ENCODE results near the gene CPNE4. TPM values are rescaled to one million over a fixed set of nuclear protein-coding genes. Genes with fewer than 3 reads are reported as not detected.
"Not testable (repeated sequence)": the region's sequence is repeated elsewhere in the genome, so short reads cannot be mapped to it uniquely, and the experiment has no call there.

Gene CPNE4
- total RNA-seq, 1 donor from 2014 or later, result 0.10 TPM

GRCh38 chr3:131543714-131544113 is 491.1 kb downstream of the CPNE4 start:
- intact Hi-C loops (cut with micrococcal nuclease), result no loop called here

- intact Hi-C loops (cut with micrococcal nuclease), result no loop called here
Measured at GRCh38 chr3:131541288-131541687, 493.5 kb downstream of the CPNE4 start.

GRCh38 chr3:131540821-131541220 is 494.0 kb downstream of the CPNE4 start:
- intact Hi-C loops (cut with micrococcal nuclease), result no loop called here

GRCh38 chr3:131540143-131540542 is 494.7 kb downstream of the CPNE4 start:
- intact Hi-C loops (cut with micrococcal nuclease), result no loop called here

- intact Hi-C loops (cut with micrococcal nuclease), result no loop called here
Measured at GRCh38 chr3:131538968-131539367, 495.8 kb downstream of the CPNE4 start.

GRCh38 chr3:131537531-131537930 is 497.3 kb downstream of the CPNE4 start:
- intact Hi-C loops (cut with micrococcal nuclease), result no loop called here

GRCh38 chr3:131535596-131535995 is 499.2 kb downstream of the CPNE4 start:
- intact Hi-C loops (cut with micrococcal nuclease), result no loop called here

- intact Hi-C loops (cut with micrococcal nuclease), result no loop called here
Measured at GRCh38 chr3:131535131-131535530, 499.7 kb downstream of the CPNE4 start.

- intact Hi-C loops (cut with micrococcal nuclease), result no loop called here
Measured at GRCh38 chr3:131532645-131533044, 502.2 kb downstream of the CPNE4 start.

- intact Hi-C loops (cut with micrococcal nuclease), result no loop called here
Measured at GRCh38 chr3:131530843-131531242, 504.0 kb downstream of the CPNE4 start.

GRCh38 chr3:131530388-131530787 is 504.4 kb downstream of the CPNE4 start:
- intact Hi-C loops (cut with micrococcal nuclease), result no loop called here

- intact Hi-C loops (cut with micrococcal nuclease), result no loop called here
Measured at GRCh38 chr3:131526801-131527347, 507.9 kb downstream of the CPNE4 start.

GRCh38 chr3:131518680-131519079 is 516.1 kb downstream of the CPNE4 start:
- intact Hi-C loops (cut with micrococcal nuclease), result no loop called here

GRCh38 chr3:131505421-131505820 is 529.4 kb downstream of the CPNE4 start:
- intact Hi-C loops (cut with micrococcal nuclease), result loop anchor here (10.0 kb wide), 1 partner anchor 331 kb away; no protein-coding TSS in a partner anchor

- intact Hi-C loops (cut with micrococcal nuclease), result loop anchor here (1.0 to 10.0 kb wide), 7 partner anchors 328 to 1611 kb away; partner anchors contain the start of genes PIK3R4, TMCC1 and UBA5
Measured at GRCh38 chr3:131503320-131503635, 531.5 kb downstream of the CPNE4 start.

- intact Hi-C loops (cut with micrococcal nuclease), result loop anchor here (1.0 to 10.0 kb wide), 10 partner anchors 121 to 1610 kb away; partner anchors contain the start of genes ASTE1, NEK11, NUDT16 and PIK3R4
Measured at GRCh38 chr3:131502530-131503319, 532.1 kb downstream of the CPNE4 start, which contains the start of gene MRPL3. TSS of gene MRPL3 (minus strand) at chr3:131502971. CDS start at chr3:131502821, 150 bp downstream.

GRCh38 chr3:131501949-131502348 is 532.9 kb downstream of the CPNE4 start:
- intact Hi-C loops (cut with micrococcal nuclease), result loop anchor here (1.0 to 10.0 kb wide), 7 partner anchors 121 to 1610 kb away; partner anchors contain the start of genes ASTE1, NEK11, NUDT16 and TMCC1

- intact Hi-C loops (cut with micrococcal nuclease), result no loop called here
Measured at GRCh38 chr3:131494706-131495105, 540.1 kb downstream of the CPNE4 start.

GRCh38 chr3:131491775-131492174 is 543.0 kb downstream of the CPNE4 start:
- intact Hi-C loops (cut with micrococcal nuclease), result no loop called here

GRCh38 chr3:131491084-131491483 is 543.7 kb downstream of the CPNE4 start:
- intact Hi-C loops (cut with micrococcal nuclease), result no loop called here

GRCh38 chr3:131486545-131486944 is 548.3 kb downstream of the CPNE4 start:
- intact Hi-C loops (cut with micrococcal nuclease), result not testable (repeated sequence)

- intact Hi-C loops (cut with micrococcal nuclease), result no loop called here
Measured at GRCh38 chr3:131485119-131485518, 549.7 kb downstream of the CPNE4 start.

All from T-helper 1 cell treated with Interleukin-12 subunit alpha and Interleukin-12 subunit beta and Interleukin-4 antibody, amounts not matched to agents 30 ng/mL and 1 ng/mL, for 36 hours (primary cell).